H1 (cell line): ENCODE data around the gene LURAP1L. TPM values are rescaled to one million over a fixed set of nuclear protein-coding genes. Genes with fewer than 3 reads are reported as not detected.

Experiments used
- ASH2L ChIP-seq: fragments of 200-600, 300-600 bp; sonication (generic); IDR thresholded peaks from one replicate; pipeline ENCODE4 v1.7.1; 2017; ENCODE audit warnings: low read length
- ATF3 ChIP-seq: IDR thresholded peaks from 2 replicates; pipeline ENCODE4 v1.6.1; 2011; ENCODE audit warnings: low read depth, mild to moderate bottlenecking, low read length; ENCODE audit not compliant: insufficient read depth
- BCL11A ChIP-seq, 2 experiments: IDR thresholded peaks; one replicate each; pipeline ENCODE4 v1.6.1; 2011; ENCODE audit warnings: low read depth in 2 of 2, low read length in 2 of 2, mild to moderate bottlenecking in 2 of 2
- BRCA1 ChIP-seq: IDR thresholded peaks from 2 replicates; pipeline ENCODE4 v1.6.1; 2012; ENCODE audit warnings: low read depth, low read length, improper control_type of control experiment
- CBX5 ChIP-seq: fragments of 300-800, 300-1000 bp; sonication (generic); IDR thresholded peaks from 2 replicates; pipeline ENCODE4 v1.7.1; 2016; ENCODE audit warnings: antibody characterized with exemption, low read length, low read depth
- CEBPB ChIP-seq: IDR thresholded peaks from 2 replicates; pipeline ENCODE4 v1.6.1; 2012; ENCODE audit warnings: low read depth, low read length
- CHD1 ChIP-seq: IDR thresholded peaks from 2 replicates; pipeline ENCODE4 v1.6.1; 2012; ENCODE audit warnings: low read depth, low read length, improper control_type of control experiment
- CTBP2 ChIP-seq: IDR thresholded peaks from 2 replicates; pipeline ENCODE4 v1.7.0; 2011; ENCODE audit warnings: borderline replicate concordance, mild to moderate bottlenecking, moderate library complexity, mixed read lengths, low read length; ENCODE audit not compliant: insufficient read depth, insufficient read length
- EP300 ChIP-seq, 2 experiments: IDR thresholded peaks; 1 replicate in 1 of 2; 2 replicates in 1 of 2; pipeline ENCODE4 v1.6.1; 2011 to 2012; ENCODE audit warnings: low read depth in 2 of 2, low read length in 2 of 2, mild to moderate bottlenecking in 2 of 2, borderline replicate concordance in 1 of 2, inconsistent platforms in 1 of 2, moderate library complexity in 1 of 2
- FOSL1 ChIP-seq: IDR thresholded peaks from 2 replicates; pipeline ENCODE4 v1.6.1; 2011; ENCODE audit warnings: mild to moderate bottlenecking, low read depth, low read length, moderate library complexity; ENCODE audit not compliant: insufficient read depth
- KDM4A ChIP-seq: IDR thresholded peaks from one replicate; pipeline ENCODE4 v1.7.1; 2012; ENCODE audit warnings: low read depth, mild to moderate bottlenecking, moderate library complexity, low read length, inconsistent platforms; ENCODE audit not compliant: severe bottlenecking
- KDM5A ChIP-seq: fragments of 200-600 bp; IDR thresholded peaks from 2 replicates; pipeline ENCODE4 v1.7.1; 2012; ENCODE audit warnings: mild to moderate bottlenecking, low read length, inconsistent platforms, mixed read lengths
- RAD21 ChIP-seq, 2 experiments: IDR thresholded peaks in 1 of 2; conservative IDR thresholded peaks in 1 of 2; 2 replicates each; pipeline ENCODE4 v1.6.1; 2011; ENCODE audit warnings: low read depth in 2 of 2, low read length in 2 of 2, improper control_type of control experiment in 1 of 2, inconsistent platforms in 1 of 2, mild to moderate bottlenecking in 1 of 2, moderate library complexity in 1 of 2
- SIRT6 ChIP-seq: IDR thresholded peaks from one replicate; pipeline ENCODE4 v1.7.1; 2012; ENCODE audit warnings: low read length, inconsistent platforms
- SP4 ChIP-seq: IDR thresholded peaks from 2 replicates; pipeline ENCODE4 v1.6.1; 2012; ENCODE audit warnings: low read length, inconsistent platforms
- SRF ChIP-seq: IDR thresholded peaks from 2 replicates; pipeline ENCODE4 v1.6.1; 2011; ENCODE audit warnings: mild to moderate bottlenecking, low read depth, low read length, moderate library complexity
- SUZ12 ChIP-seq: fragments of 200-600 bp; sonication (generic); IDR thresholded peaks from 2 replicates; pipeline ENCODE4 v1.6.1; 2012; ENCODE audit warnings: mild to moderate bottlenecking, inconsistent platforms, low read length, moderate library complexity, mixed read lengths
- ZNF274 ChIP-seq: IDR thresholded peaks from 2 replicates; pipeline ENCODE4 v1.7.0; 2012; ENCODE audit warnings: low read length, borderline replicate concordance; ENCODE audit errors: extremely low read depth
- polyA plus RNA-seq, 7 experiments: library from polyadenylated mRNA; depleted of rRNA in 3 of 7; stranded (reverse) in 5 of 7; unstranded in 2 of 7; fragments of >200 nt in 5 of 7; fragments of 200-250 nt in 2 of 7; gene quantifications; 1 replicate in 5 of 7; 2 replicates in 1 of 7; 4 replicates in 1 of 7; pipeline versions ENCODE4 v1.2.1 to v1.2.3, GENCODE V29; 2011 to 2013; ENCODE audit warnings: missing spikeins in 2 of 7, mixed read lengths in 2 of 7
- total RNA-seq: library from RNA; stranded (reverse); fragmentation: NEBNext Ultra II Directional; extraction: Animal tissue kit (Norgen Biotek cat#: 25700); gene quantifications from 2 replicates; pipeline ENCODE4 v1.2.1, GENCODE V29; 2021
- TF ChIP-seq, protein P1 (sequence below): IDR thresholded peaks from 2 replicates; pipeline ENCODE4 v1.6.1; 2012; ENCODE audit warnings: low read length, inconsistent platforms
- TF ChIP-seq, protein P2 (sequence below): IDR thresholded peaks from 2 replicates; pipeline ENCODE4 v1.6.1; 2011; ENCODE audit warnings: low read length, improper control_type of control experiment

Gene LURAP1L
- total and polyA plus RNA-seq, 2 of the 8 experiments (the other 6 are each of a cell fraction or from before 2014, with no cell fraction given), result 0.63 to 1.2 TPM

GRCh38 chr9:12775679-12776512 is 1.1 kb downstream of the LURAP1L start (continued):
- TF ChIP-seq, protein P1, sequence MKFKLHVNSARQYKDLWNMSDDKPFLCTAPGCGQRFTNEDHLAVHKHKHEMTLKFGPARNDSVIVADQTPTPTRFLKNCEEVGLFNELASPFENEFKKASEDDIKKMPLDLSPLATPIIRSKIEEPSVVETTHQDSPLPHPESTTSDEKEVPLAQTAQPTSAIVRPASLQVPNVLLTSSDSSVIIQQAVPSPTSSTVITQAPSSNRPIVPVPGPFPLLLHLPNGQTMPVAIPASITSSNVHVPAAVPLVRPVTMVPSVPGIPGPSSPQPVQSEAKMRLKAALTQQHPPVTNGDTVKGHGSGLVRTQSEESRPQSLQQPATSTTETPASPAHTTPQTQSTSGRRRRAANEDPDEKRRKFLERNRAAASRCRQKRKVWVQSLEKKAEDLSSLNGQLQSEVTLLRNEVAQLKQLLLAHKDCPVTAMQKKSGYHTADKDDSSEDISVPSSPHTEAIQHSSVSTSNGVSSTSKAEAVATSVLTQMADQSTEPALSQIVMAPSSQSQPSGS, result no peak
- no peak for TF ChIP-seq SRF
- TF ChIP-seq KDM5A, result no peak
- no peak for TF ChIP-seq CEBPB
- no peak for TF ChIP-seq CHD1
- TF ChIP-seq SIRT6, result no peak
- no peak for TF ChIP-seq CTBP2
- peak; percentile 17; the same call in 1 of the 2 replicates for TF ChIP-seq SUZ12
- no peak for TF ChIP-seq ZNF274
- TF ChIP-seq RAD21 (IDR thresholded peaks at IDR 0.05 in 1 of 2, conservative IDR thresholded peaks at IDR 0.05 in 1 of 2; ENCODE audit: low read depth in 2 of 2, low read length in 2 of 2), result peak; percentile 47 to 53; a peak in 3 of 4 replicates
- no peak for TF ChIP-seq BCL11A (IDR thresholded peaks at IDR 0.05; ENCODE audit: low read depth in 2 of 2, low read length in 2 of 2)
- no peak for TF ChIP-seq CBX5
- no peak for TF ChIP-seq BRCA1
- no peak for TF ChIP-seq ATF3
- TF ChIP-seq, protein P2, sequence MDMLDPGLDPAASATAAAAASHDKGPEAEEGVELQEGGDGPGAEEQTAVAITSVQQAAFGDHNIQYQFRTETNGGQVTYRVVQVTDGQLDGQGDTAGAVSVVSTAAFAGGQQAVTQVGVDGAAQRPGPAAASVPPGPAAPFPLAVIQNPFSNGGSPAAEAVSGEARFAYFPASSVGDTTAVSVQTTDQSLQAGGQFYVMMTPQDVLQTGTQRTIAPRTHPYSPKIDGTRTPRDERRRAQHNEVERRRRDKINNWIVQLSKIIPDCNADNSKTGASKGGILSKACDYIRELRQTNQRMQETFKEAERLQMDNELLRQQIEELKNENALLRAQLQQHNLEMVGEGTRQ, result no peak
- no peak for TF ChIP-seq FOSL1
- no peak for TF ChIP-seq SP4
- peak; percentile 62 for TF ChIP-seq ASH2L
- no peak for TF ChIP-seq EP300 (IDR thresholded peaks at IDR 0.05; ENCODE audit: borderline replicate concordance in 1 of 2, low read depth in 2 of 2, low read length in 2 of 2)
- TF ChIP-seq KDM4A, result peak; percentile 92
